Measurements from ENCODE around the gene MARK2.

The MARK2 gene

GRCh38 chr11:63916837-63917691 is 78.2 kb downstream of the MARK2 start, which contains the start of gene RCOR2:
Gene RCOR2, minus strand, starts transcription at chr11:63917164. Its CDS starts 708 bp downstream, at chr11:63916456.
- no peaks in the 10 kb centered on the region for H3K79me2 ChIP-seq (ENCODE audit: low read length)
- no peak within 1 kb of the TSS for H3K27ac ChIP-seq (ENCODE audit: low read length)
- DNase-seq, result peak; percentile 74
- TF ChIP-seq EZH2 (optimal IDR thresholded peaks at IDR 0.05; ENCODE audit: low read depth, low read length) (no peak), CTCF (IDR thresholded peaks at IDR 0.05; ENCODE audit: low read length) (no peak), EZH2phosphoT487 (IDR thresholded peaks at IDR 0.05; ENCODE audit: low read length) (no peak)
- peak within 1 kb of the TSS; percentile 88 for H3K4me2 ChIP-seq (ENCODE audit: low read depth, low read length)
- H3K4me3 ChIP-seq (ENCODE audit: low read length), result peak within 1 kb of the TSS; percentile 70
- no peak within 1 kb of the TSS for H3K9ac ChIP-seq (ENCODE audit: low read length)
- H3K4me1 ChIP-seq (ENCODE audit: low read length), result peaks cover 12% of the 10 kb centered on the region; the same call in 1 of the 2 replicates
- H3F3A ChIP-seq (ENCODE audit: insufficient read depth, low read length), result no peaks in the 10 kb centered on the region
- no peaks in the 10 kb centered on the region for H4K20me1 ChIP-seq (ENCODE audit: insufficient read depth, low read length)
- H3K9me2 ChIP-seq (replicated peaks; ENCODE audit: insufficient read depth, low read length), result no peaks in the 10 kb centered on the region
- H3K36me3 ChIP-seq (replicated peaks; ENCODE audit: insufficient read depth, low read length), result no peaks in the 10 kb centered on the region
- no peaks in the 10 kb centered on the region for H3K9me3 ChIP-seq (replicated peaks; ENCODE audit: insufficient read depth, low read length)
- peaks cover 13% of the 10 kb centered on the region for H3K27me3 ChIP-seq (replicated peaks; ENCODE audit: insufficient read depth, low read length)
- H2AFZ ChIP-seq (ENCODE audit: low read length), result peak within 1 kb of the TSS; percentile 80

GRCh38 chr11:63917692-63918506 is 79.0 kb downstream of the MARK2 start:
- no peak for TF ChIP-seq CTCF (IDR thresholded peaks at IDR 0.05; ENCODE audit: low read length)
- no peak for TF ChIP-seq EZH2 (optimal IDR thresholded peaks at IDR 0.05; ENCODE audit: low read depth, low read length)
- TF ChIP-seq EZH2phosphoT487 (IDR thresholded peaks at IDR 0.05; ENCODE audit: low read length), result no peak
- peak; percentile 13 for DNase-seq
- Histone ChIP-seq H3K9me2 (replicated peaks; ENCODE audit: insufficient read depth, low read length) (no peaks in the 10 kb centered on the region), H3K36me3 (replicated peaks; ENCODE audit: insufficient read depth, low read length) (no peaks in the 10 kb centered on the region), H3K27me3 (replicated peaks; ENCODE audit: insufficient read depth, low read length) (peaks cover 21% of the 10 kb centered on the region), H3K9me3 (replicated peaks; ENCODE audit: insufficient read depth, low read length) (no peaks in the 10 kb centered on the region), H2AFZ (ENCODE audit: low read length) (peak overlapping the region; percentile 80), H3K4me1 (ENCODE audit: low read length) (peaks cover 12% of the 10 kb centered on the region; the same call in 1 of the 2 replicates), H3K9ac (ENCODE audit: low read length) (no peak overlapping the region), H3F3A (ENCODE audit: insufficient read depth, low read length) (no peaks in the 10 kb centered on the region), H3K27ac (ENCODE audit: low read length) (no peak overlapping the region), H3K79me2 (ENCODE audit: low read length) (no peaks in the 10 kb centered on the region), H4K20me1 (ENCODE audit: insufficient read depth, low read length) (no peaks in the 10 kb centered on the region), H3K4me3 (ENCODE audit: low read length) (peak overlapping the region; percentile 53), H3K4me2 (ENCODE audit: low read depth, low read length) (peak overlapping the region; percentile 86)

- H3K36me3 ChIP-seq (replicated peaks; ENCODE audit: insufficient read depth, low read length), result no peaks in the 10 kb centered on the region
- peaks cover 28% of the 10 kb centered on the region for H3K27me3 ChIP-seq (replicated peaks; ENCODE audit: insufficient read depth, low read length)
- H3K4me3 ChIP-seq (ENCODE audit: low read length), result peak overlapping the region; percentile 17; the same call in 1 of the 2 replicates
- no peaks in the 10 kb centered on the region for H4K20me1 ChIP-seq (ENCODE audit: insufficient read depth, low read length)
- H3K4me1 ChIP-seq (ENCODE audit: low read length), result peaks cover 12% of the 10 kb centered on the region; the same call in 1 of the 2 replicates
- no peaks in the 10 kb centered on the region for H3K9me2 ChIP-seq (replicated peaks; ENCODE audit: insufficient read depth, low read length)
- DNase-seq, result no peak
- H3K9ac ChIP-seq (ENCODE audit: low read length), result no peak overlapping the region
- peak overlapping the region; percentile 70 for H3K4me2 ChIP-seq (ENCODE audit: low read depth, low read length)
- no peaks in the 10 kb centered on the region for H3F3A ChIP-seq (ENCODE audit: insufficient read depth, low read length)
- H3K27ac ChIP-seq (ENCODE audit: low read length), result no peak overlapping the region
- H3K9me3 ChIP-seq (replicated peaks; ENCODE audit: insufficient read depth, low read length), result no peaks in the 10 kb centered on the region
- peak overlapping the region; percentile 51; the same call in 1 of the 2 replicates for H2AFZ ChIP-seq (ENCODE audit: low read length)
- H3K79me2 ChIP-seq (ENCODE audit: low read length), result no peaks in the 10 kb centered on the region
- TF ChIP-seq CTCF (IDR thresholded peaks at IDR 0.05; ENCODE audit: low read length) (no peak), EZH2phosphoT487 (IDR thresholded peaks at IDR 0.05; ENCODE audit: low read length) (no peak), EZH2 (optimal IDR thresholded peaks at IDR 0.05; ENCODE audit: low read depth, low read length) (no peak)
Measured at GRCh38 chr11:63918507-63919191, 79.7 kb downstream of the MARK2 start.
